Thyroid gland (tissue), 4 donors: ENCODE measurements around the gene PFKFB2.

Experiments used
- CTCF ChIP-seq, 6 experiments: fragments of 200-600 bp in 3 of 6; fragments of 450-650 bp in 3 of 6; sonication (generic) in 3 of 6; IDR thresholded peaks; one replicate each; pipeline ENCODE4 v1.5.1; 2016 to 2019; ENCODE audit warnings: antibody characterized with exemption in 6 of 6, mild to moderate bottlenecking in 2 of 6, inconsistent platforms in 1 of 6, moderate library complexity in 1 of 6
- POLR2A ChIP-seq, 2 donors: fragments of 450-650 bp; IDR thresholded peaks; one replicate each; pipeline ENCODE4 v1.6.1; 2017; ENCODE audit warnings: antibody characterized with exemption in 2 of 2, mild to moderate bottlenecking in 2 of 2, moderate library complexity in 1 of 2

GRCh38 chr1:207073906-207074820, 21.1 kb downstream of the PFKFB2 start:
- no peak for TF ChIP-seq CTCF (IDR thresholded peaks at IDR 0.05)
- TF ChIP-seq POLR2A (IDR thresholded peaks at IDR 0.05): no peak
